HepG2 (cell line): Measurements from ENCODE around the gene GPATCH3. TPM values are rescaled to one million over a fixed set of nuclear protein-coding genes. Genes with fewer than 3 reads are reported as not detected.

ENCODE experiments used
- CREB1 ChIP-seq, 2 experiments: fragments of 450-650 bp in 1 of 2; IDR thresholded peaks; 2 replicates each; pipeline ENCODE4 v1.6.1; 2016 to 2017; ENCODE audit warnings: control low read depth in 1 of 2, mild to moderate bottlenecking in 1 of 2, missing compliant biosample characterization in 1 of 2, missing genetic modification characterization in 1 of 2
- EP300 ChIP-seq, 3 experiments: sonication (generic) in 1 of 3; formaldehyde crosslinking in 1 of 3; IDR thresholded peaks; 2 replicates each; pipeline versions ENCODE4 v1.5.1 to v1.6.1; 2011 to 2020; ENCODE audit warnings: low read depth in 2 of 3, low read length in 2 of 3, borderline replicate concordance in 1 of 3, improper control_type of control experiment in 1 of 3, mild to moderate bottlenecking in 1 of 3, missing genetic modification reagents in 1 of 3, moderate library complexity in 1 of 3
- MEIS2 ChIP-seq: sonication (generic); formaldehyde crosslinking; IDR thresholded peaks from 2 replicates; pipeline ENCODE4 v1.9.0; 2021; ENCODE audit warnings: mild to moderate bottlenecking, missing genetic modification reagents
- REPIN1 ChIP-seq: sonication (generic); formaldehyde crosslinking; IDR thresholded peaks from 2 replicates; pipeline ENCODE4 v1.8.0; 2022; ENCODE audit warnings: missing genetic modification reagents, low read depth, mild to moderate bottlenecking, borderline replicate concordance
- SIX4 ChIP-seq: sonication (generic); formaldehyde crosslinking; IDR thresholded peaks from 2 replicates; pipeline ENCODE4 v1.4.0; 2020; ENCODE audit warnings: missing genetic modification reagents
- TCF7L2 ChIP-seq: IDR thresholded peaks from 2 replicates; pipeline ENCODE4 v1.6.1; 2011; ENCODE audit warnings: mild to moderate bottlenecking, low read depth, low read length, moderate library complexity
- ZMYM3 ChIP-seq: sonication (generic); formaldehyde crosslinking; IDR thresholded peaks from 2 replicates; pipeline ENCODE4 v1.5.1; 2020; ENCODE audit warnings: mild to moderate bottlenecking, missing genetic modification reagents
- ZNF235 ChIP-seq: sonication (generic); formaldehyde crosslinking; IDR thresholded peaks from 2 replicates; pipeline ENCODE4 v1.8.1; 2023; ENCODE audit warnings: mild to moderate bottlenecking, missing genetic modification reagents, borderline replicate concordance
- ZNF256 ChIP-seq: sonication (generic); formaldehyde crosslinking; conservative IDR thresholded peaks from 2 replicates; pipeline ENCODE4 v1.4.0; 2020; ENCODE audit warnings: missing genetic modification reagents
- ZNF335 ChIP-seq: sonication (generic); formaldehyde crosslinking; IDR thresholded peaks from 2 replicates; pipeline ENCODE4 v1.4.0; 2020; ENCODE audit warnings: missing genetic modification reagents
- ZNF577 ChIP-seq: sonication (generic); formaldehyde crosslinking; IDR thresholded peaks from 2 replicates; pipeline ENCODE4 v1.4.0; 2020; ENCODE audit warnings: mild to moderate bottlenecking, low read depth, missing genetic modification reagents, borderline replicate concordance
- ZNF616 ChIP-seq: sonication (generic); formaldehyde crosslinking; IDR thresholded peaks from 2 replicates; pipeline ENCODE4 v1.5.0; 2020; ENCODE audit warnings: low read depth, mild to moderate bottlenecking, missing genetic modification reagents
- ZNF670 ChIP-seq: sonication (generic); formaldehyde crosslinking; IDR thresholded peaks from 2 replicates; pipeline ENCODE4 v1.8.0; 2022; ENCODE audit warnings: mild to moderate bottlenecking, missing genetic modification reagents, borderline replicate concordance
- ZNF749 ChIP-seq: sonication (generic); formaldehyde crosslinking; IDR thresholded peaks from 2 replicates; pipeline ENCODE4 v1.8.0; 2022; ENCODE audit warnings: mild to moderate bottlenecking, missing genetic modification reagents, moderate library complexity, borderline replicate concordance
- polyA plus RNA-seq, 8 experiments: library from polyadenylated mRNA; depleted of rRNA in 3 of 8; stranded (reverse) in 7 of 8; unstranded in 1 of 8; fragments of >200 nt; fragmentation: Illumina TruSeq in 4 of 8; extraction: Trizol in 4 of 8; gene quantifications; 2 replicates each; pipeline versions ENCODE4 v1.2.1 to v1.2.3, GENCODE V29; 2011 to 2016; ENCODE audit warnings: low read depth in 4 of 8, missing spikeins in 1 of 8, mixed read lengths in 1 of 8; ENCODE audit not compliant: insufficient read depth in 1 of 8
- total RNA-seq, 5 experiments: library from RNA; depleted of rRNA; stranded (reverse); fragments of >200 nt; fragmentation: Illumina TruSeq; extraction: Trizol; gene quantifications; 2 replicates each; pipeline ENCODE4 v1.2.3, GENCODE V29; 2016; ENCODE audit warnings: low read depth in 1 of 5
- TF ChIP-seq, protein P1 (sequence below): sonication (generic); formaldehyde crosslinking; IDR thresholded peaks from 2 replicates; pipeline ENCODE4 v1.4.0; 2020; ENCODE audit warnings: missing genetic modification reagents
- TF ChIP-seq, protein P2 (sequence below): sonication (generic); formaldehyde crosslinking; IDR thresholded peaks from 2 replicates; pipeline ENCODE4 v1.8.0; 2022; ENCODE audit warnings: mild to moderate bottlenecking, missing genetic modification reagents; ENCODE audit not compliant: insufficient replicate concordance
- TF ChIP-seq, protein P3 (sequence below): sonication (generic); formaldehyde crosslinking; IDR thresholded peaks from 2 replicates; pipeline ENCODE4 v1.5.1; 2020; ENCODE audit warnings: missing genetic modification reagents, mild to moderate bottlenecking, borderline replicate concordance
- TF ChIP-seq, protein P4 (sequence below): sonication (generic); formaldehyde crosslinking; IDR thresholded peaks from 2 replicates; pipeline ENCODE4 v1.5.1; 2020; ENCODE audit warnings: mild to moderate bottlenecking, missing genetic modification reagents, moderate library complexity

GPATCH3 gene
- total and polyA plus RNA-seq, 2 of the 13 experiments (the other 11 are each of a cell fraction or from before 2014, with no cell fraction given), result 8.3 to 11.0 TPM

DNA sequence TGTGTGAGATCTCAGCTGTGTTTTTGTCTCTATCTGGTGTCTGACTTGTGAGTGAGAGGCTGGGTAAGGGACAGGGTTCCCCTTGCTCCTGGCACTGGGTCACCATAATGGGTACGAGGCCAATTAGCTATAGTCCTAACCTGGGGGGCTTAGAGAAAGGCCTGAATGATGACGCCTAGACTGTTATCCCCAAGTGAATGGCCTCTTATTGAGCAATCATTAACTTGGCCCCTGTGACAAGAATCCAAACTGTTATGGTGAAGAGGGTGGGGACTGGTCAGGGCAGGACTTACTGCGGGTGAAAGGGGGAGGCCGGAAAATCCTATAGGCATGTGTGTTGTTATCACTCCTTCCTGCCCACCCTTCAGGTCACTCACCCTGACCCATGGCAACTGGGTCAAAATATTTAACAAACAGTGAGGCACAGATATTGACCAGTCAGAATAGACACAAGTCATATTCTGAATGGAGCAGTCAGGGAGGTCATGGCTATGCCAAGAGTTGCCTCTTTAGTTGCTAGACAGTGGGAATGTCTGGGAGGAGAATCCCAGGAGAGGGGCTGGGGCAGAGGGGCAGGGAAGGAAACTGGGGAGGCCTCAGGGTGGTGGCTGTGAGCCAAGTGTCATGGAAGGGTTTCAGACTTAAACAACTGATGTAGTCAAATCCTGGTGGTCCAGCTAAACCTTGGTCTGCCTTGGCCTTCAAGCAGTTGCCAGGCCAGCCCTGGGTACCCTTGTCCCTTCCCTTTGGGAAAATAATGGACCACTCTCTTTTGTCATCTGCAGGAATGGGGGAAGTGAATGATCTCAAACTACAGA is 10.3 kb upstream of the GPATCH3 start (continued):
- TF ChIP-seq, protein P1, sequence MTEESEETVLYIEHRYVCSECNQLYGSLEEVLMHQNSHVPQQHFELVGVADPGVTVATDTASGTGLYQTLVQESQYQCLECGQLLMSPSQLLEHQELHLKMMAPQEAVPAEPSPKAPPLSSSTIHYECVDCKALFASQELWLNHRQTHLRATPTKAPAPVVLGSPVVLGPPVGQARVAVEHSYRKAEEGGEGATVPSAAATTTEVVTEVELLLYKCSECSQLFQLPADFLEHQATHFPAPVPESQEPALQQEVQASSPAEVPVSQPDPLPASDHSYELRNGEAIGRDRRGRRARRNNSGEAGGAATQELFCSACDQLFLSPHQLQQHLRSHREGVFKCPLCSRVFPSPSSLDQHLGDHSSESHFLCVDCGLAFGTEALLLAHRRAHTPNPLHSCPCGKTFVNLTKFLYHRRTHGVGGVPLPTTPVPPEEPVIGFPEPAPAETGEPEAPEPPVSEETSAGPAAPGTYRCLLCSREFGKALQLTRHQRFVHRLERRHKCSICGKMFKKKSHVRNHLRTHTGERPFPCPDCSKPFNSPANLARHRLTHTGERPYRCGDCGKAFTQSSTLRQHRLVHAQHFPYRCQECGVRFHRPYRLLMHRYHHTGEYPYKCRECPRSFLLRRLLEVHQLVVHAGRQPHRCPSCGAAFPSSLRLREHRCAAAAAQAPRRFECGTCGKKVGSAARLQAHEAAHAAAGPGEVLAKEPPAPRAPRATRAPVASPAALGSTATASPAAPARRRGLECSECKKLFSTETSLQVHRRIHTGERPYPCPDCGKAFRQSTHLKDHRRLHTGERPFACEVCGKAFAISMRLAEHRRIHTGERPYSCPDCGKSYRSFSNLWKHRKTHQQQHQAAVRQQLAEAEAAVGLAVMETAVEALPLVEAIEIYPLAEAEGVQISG (CRISPR knock-in tag), result peak; percentile 64
- TF ChIP-seq, protein P2, sequence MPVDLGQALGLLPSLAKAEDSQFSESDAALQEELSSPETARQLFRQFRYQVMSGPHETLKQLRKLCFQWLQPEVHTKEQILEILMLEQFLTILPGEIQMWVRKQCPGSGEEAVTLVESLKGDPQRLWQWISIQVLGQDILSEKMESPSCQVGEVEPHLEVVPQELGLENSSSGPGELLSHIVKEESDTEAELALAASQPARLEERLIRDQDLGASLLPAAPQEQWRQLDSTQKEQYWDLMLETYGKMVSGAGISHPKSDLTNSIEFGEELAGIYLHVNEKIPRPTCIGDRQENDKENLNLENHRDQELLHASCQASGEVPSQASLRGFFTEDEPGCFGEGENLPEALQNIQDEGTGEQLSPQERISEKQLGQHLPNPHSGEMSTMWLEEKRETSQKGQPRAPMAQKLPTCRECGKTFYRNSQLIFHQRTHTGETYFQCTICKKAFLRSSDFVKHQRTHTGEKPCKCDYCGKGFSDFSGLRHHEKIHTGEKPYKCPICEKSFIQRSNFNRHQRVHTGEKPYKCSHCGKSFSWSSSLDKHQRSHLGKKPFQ (CRISPR knock-in tag), result peak; percentile 70
- TF ChIP-seq CREB1 (IDR thresholded peaks at IDR 0.05) (peak; percentile 50), CREB1 (CRISPR knock-in tag; IDR thresholded peaks at IDR 0.05) (peak; percentile 87), EP300 (IDR thresholded peaks at IDR 0.05; ENCODE audit: low read depth in 2 of 2, low read length in 2 of 2) (peak; percentile 94 to 96), EP300 (CRISPR knock-in tag; IDR thresholded peaks at IDR 0.05; ENCODE audit: borderline replicate concordance) (peak; percentile 91), SIX4 (CRISPR knock-in tag) (peak; percentile 28; the same call in 1 of the 2 replicates), ZMYM3 (peak; percentile 76), REPIN1 (CRISPR knock-in tag) (peak; percentile 43; the same call in 1 of the 2 replicates), ZNF256 (CRISPR knock-in tag) (no peak), ZNF335 (no peak), ZNF670 (CRISPR knock-in tag) (peak; percentile 49; the same call in 1 of the 2 replicates), ZNF616 (no peak), ZNF235 (no peak; the same call in 1 of the 2 replicates), ZNF749 (CRISPR knock-in tag) (peak; percentile 77; the same call in 1 of the 2 replicates), MEIS2 (CRISPR knock-in tag) (0 out of 2 replicates have a peak, but pooled peaks have one; percentile 18), ZNF577 (CRISPR knock-in tag) (no peak), TCF7L2 (no peak)
- TF ChIP-seq, protein P3, sequence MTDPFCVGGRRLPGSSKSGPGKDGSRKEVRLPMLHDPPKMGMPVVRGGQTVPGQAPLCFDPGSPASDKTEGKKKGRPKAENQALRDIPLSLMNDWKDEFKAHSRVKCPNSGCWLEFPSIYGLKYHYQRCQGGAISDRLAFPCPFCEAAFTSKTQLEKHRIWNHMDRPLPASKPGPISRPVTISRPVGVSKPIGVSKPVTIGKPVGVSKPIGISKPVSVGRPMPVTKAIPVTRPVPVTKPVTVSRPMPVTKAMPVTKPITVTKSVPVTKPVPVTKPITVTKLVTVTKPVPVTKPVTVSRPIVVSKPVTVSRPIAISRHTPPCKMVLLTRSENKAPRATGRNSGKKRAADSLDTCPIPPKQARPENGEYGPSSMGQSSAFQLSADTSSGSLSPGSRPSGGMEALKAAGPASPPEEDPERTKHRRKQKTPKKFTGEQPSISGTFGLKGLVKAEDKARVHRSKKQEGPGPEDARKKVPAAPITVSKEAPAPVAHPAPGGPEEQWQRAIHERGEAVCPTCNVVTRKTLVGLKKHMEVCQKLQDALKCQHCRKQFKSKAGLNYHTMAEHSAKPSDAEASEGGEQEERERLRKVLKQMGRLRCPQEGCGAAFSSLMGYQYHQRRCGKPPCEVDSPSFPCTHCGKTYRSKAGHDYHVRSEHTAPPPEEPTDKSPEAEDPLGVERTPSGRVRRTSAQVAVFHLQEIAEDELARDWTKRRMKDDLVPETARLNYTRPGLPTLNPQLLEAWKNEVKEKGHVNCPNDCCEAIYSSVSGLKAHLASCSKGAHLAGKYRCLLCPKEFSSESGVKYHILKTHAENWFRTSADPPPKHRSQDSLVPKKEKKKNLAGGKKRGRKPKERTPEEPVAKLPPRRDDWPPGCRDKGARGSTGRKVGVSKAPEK (CRISPR knock-in tag), result peak; percentile 83; the same call in 1 of the 2 replicates
- TF ChIP-seq, protein P4, sequence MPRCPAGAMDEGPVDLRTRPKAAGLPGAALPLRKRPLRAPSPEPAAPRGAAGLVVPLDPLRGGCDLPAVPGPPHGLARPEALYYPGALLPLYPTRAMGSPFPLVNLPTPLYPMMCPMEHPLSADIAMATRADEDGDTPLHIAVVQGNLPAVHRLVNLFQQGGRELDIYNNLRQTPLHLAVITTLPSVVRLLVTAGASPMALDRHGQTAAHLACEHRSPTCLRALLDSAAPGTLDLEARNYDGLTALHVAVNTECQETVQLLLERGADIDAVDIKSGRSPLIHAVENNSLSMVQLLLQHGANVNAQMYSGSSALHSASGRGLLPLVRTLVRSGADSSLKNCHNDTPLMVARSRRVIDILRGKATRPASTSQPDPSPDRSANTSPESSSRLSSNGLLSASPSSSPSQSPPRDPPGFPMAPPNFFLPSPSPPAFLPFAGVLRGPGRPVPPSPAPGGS (CRISPR knock-in tag), result no peak
